ENCODE results near the gene ICAM5. TPM values are rescaled to one million over a fixed set of nuclear protein-coding genes. Genes with fewer than 3 reads are reported as not detected.

ICAM5 gene
- total and polyA plus RNA-seq, 9 of the 15 experiments (the other 6 are each of a cell fraction or from before 2014, with no cell fraction given), result 0.10 to 114 (median 13.7) TPM

DNA sequence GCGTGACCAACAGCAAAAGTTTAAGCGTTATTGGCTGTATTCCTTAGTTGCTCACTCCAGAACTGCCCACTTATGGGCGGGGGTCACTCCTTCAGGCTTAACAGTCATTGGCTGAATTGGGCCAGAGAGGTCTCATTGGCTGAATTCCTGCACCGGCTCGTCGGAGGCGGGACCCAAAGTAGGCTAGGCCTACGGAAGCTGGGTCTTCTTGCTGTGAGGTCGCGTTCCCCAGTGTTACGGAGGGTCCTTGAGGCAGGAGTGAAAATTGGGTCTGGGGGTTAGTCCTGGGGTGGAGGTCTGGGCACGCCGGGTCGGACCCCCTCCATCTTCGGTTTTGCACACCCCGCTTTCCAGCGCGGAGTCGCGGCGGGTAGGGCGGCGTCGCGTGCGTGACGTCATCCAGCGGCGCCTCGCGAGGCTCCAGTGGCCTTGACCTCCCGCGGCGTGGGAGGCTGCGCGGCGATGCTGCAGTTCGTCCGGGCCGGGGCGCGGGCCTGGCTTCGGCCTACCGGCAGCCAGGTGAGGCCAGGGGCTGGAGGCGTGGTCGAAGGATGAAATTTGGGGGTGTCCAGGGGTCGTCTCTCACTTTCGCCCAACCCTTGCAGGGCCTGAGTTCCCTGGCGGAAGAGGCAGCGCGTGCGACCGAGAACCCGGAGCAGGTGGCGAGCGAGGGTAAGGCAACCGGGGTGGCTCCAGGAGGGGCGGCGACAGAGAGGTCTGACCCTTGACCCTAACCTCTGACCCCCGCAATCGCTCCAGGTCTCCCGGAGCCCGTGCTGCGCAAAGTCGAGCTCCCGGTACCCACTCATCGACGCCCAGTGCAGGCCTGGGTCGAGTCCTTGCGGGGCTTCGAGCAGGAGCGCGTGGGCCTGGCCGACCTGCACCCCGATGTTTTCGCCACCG is 37.7 kb upstream of the ICAM5 start, which contains the start of gene MRPL4 (continued):
- TF ChIP-seq, protein P1, sequence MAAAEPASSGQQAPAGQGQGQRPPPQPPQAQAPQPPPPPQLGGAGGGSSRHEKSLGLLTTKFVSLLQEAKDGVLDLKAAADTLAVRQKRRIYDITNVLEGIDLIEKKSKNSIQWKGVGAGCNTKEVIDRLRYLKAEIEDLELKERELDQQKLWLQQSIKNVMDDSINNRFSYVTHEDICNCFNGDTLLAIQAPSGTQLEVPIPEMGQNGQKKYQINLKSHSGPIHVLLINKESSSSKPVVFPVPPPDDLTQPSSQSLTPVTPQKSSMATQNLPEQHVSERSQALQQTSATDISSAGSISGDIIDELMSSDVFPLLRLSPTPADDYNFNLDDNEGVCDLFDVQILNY (CRISPR knock-in tag; IDR thresholded peaks at IDR 0.05), result no peak
- TF ChIP-seq SMARCA4 (IDR thresholded peaks at IDR 0.05), result no peak
- TF ChIP-seq CREB1 (IDR thresholded peaks at IDR 0.05), result peak; percentile 98
- peak; percentile 100 for TF ChIP-seq CREB1 (CRISPR knock-in tag; IDR thresholded peaks at IDR 0.05)
- no peak for TF ChIP-seq SOX6 (IDR thresholded peaks at IDR 0.05)
- TF ChIP-seq FOSL1 (tag; conservative IDR thresholded peaks at IDR 0.05), result peak; percentile 61
- no peak for TF ChIP-seq ZNF764 (CRISPR knock-in tag; IDR thresholded peaks at IDR 0.05; ENCODE audit: low read depth)
- TF ChIP-seq ZKSCAN3 (CRISPR knock-in tag; IDR thresholded peaks at IDR 0.05), result no peak
- TF ChIP-seq, protein P2, sequence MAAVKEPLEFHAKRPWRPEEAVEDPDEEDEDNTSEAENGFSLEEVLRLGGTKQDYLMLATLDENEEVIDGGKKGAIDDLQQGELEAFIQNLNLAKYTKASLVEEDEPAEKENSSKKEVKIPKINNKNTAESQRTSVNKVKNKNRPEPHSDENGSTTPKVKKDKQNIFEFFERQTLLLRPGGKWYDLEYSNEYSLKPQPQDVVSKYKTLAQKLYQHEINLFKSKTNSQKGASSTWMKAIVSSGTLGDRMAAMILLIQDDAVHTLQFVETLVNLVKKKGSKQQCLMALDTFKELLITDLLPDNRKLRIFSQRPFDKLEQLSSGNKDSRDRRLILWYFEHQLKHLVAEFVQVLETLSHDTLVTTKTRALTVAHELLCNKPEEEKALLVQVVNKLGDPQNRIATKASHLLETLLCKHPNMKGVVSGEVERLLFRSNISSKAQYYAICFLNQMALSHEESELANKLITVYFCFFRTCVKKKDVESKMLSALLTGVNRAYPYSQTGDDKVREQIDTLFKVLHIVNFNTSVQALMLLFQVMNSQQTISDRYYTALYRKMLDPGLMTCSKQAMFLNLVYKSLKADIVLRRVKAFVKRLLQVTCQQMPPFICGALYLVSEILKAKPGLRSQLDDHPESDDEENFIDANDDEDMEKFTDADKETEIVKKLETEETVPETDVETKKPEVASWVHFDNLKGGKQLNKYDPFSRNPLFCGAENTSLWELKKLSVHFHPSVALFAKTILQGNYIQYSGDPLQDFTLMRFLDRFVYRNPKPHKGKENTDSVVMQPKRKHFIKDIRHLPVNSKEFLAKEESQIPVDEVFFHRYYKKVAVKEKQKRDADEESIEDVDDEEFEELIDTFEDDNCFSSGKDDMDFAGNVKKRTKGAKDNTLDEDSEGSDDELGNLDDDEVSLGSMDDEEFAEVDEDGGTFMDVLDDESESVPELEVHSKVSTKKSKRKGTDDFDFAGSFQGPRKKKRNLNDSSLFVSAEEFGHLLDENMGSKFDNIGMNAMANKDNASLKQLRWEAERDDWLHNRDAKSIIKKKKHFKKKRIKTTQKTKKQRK (IDR thresholded peaks at IDR 0.05; ENCODE audit: borderline replicate concordance, low read depth, low read length), result peak; percentile 29; the same call in 1 of the 2 replicates
- no peak for TF ChIP-seq NCOA6 (IDR thresholded peaks at IDR 0.05)
- TF ChIP-seq, protein P3, sequence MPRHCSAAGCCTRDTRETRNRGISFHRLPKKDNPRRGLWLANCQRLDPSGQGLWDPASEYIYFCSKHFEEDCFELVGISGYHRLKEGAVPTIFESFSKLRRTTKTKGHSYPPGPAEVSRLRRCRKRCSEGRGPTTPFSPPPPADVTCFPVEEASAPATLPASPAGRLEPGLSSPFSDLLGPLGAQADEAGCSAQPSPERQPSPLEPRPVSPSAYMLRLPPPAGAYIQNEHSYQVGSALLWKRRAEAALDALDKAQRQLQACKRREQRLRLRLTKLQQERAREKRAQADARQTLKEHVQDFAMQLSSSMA (CRISPR knock-in tag; IDR thresholded peaks at IDR 0.05), result no peak; the same call in 1 of the 2 replicates
- TF ChIP-seq, protein P4, sequence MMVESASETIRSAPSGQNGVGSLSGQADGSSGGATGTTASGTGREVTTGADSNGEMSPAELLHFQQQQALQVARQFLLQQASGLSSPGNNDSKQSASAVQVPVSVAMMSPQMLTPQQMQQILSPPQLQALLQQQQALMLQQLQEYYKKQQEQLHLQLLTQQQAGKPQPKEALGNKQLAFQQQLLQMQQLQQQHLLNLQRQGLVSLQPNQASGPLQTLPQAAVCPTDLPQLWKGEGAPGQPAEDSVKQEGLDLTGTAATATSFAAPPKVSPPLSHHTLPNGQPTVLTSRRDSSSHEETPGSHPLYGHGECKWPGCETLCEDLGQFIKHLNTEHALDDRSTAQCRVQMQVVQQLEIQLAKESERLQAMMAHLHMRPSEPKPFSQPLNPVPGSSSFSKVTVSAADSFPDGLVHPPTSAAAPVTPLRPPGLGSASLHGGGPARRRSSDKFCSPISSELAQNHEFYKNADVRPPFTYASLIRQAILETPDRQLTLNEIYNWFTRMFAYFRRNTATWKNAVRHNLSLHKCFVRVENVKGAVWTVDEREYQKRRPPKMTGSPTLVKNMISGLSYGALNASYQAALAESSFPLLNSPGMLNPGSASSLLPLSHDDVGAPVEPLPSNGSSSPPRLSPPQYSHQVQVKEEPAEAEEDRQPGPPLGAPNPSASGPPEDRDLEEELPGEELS (CRISPR knock-in tag; IDR thresholded peaks at IDR 0.05; ENCODE audit: borderline replicate concordance), result no peak; the same call in 1 of the 2 replicates
- TF ChIP-seq, protein P5, sequence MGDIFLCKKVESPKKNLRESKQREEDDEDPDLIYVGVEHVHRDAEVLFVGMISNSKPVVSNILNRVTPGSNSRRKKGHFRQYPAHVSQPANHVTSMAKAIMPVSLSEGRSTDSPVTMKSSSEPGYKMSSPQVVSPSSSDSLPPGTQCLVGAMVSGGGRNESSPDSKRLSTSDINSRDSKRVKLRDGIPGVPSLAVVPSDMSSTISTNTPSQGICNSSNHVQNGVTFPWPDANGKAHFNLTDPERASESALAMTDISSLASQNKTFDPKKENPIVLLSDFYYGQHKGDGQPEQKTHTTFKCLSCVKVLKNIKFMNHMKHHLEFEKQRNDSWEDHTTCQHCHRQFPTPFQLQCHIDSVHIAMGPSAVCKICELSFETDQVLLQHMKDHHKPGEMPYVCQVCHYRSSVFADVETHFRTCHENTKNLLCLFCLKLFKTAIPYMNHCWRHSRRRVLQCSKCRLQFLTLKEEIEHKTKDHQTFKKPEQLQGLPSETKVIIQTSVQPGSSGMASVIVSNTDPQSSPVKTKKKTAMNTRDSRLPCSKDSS (IDR thresholded peaks at IDR 0.05; ENCODE audit: low read depth, partially characterized antibody), result no peak
- no peak for TF ChIP-seq PTBP1 (IDR thresholded peaks at IDR 0.05; ENCODE audit: low read depth, low read length)
- TF ChIP-seq, protein P6, sequence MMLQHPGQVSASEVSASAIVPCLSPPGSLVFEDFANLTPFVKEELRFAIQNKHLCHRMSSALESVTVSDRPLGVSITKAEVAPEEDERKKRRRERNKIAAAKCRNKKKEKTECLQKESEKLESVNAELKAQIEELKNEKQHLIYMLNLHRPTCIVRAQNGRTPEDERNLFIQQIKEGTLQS (IDR thresholded peaks at IDR 0.05), result peak; percentile 98
- TF ChIP-seq, protein P6 (CRISPR knock-in tag; conservative IDR thresholded peaks at IDR 0.05), result no peak
- TF ChIP-seq ZFP30 (CRISPR knock-in tag; IDR thresholded peaks at IDR 0.05; ENCODE audit: borderline replicate concordance), result no peak

All from K562 (cell line).